Dedifferentiated amniotic fluid mesenchymal stem cell (primary cell): ENCODE data around the gene GCH1.

Experiments
- DNase-seq: peaks from one replicate; pipeline ENCODE4 v3.0.0-alpha.2; 2016; ENCODE audit errors: extremely low spot score

The GCH1 gene

GRCh38 chr14:54797986-54798385, 104.6 kb downstream of the GCH1 start:
- no peak for DNase-seq

- DNase-seq: no peak
These were observed 105.1 kb downstream of the GCH1 start for GRCh38 chr14:54797556-54797955.

GRCh38 chr14:54796961-54797360, 105.7 kb downstream of the GCH1 start:
- DNase-seq: peak; percentile 34

GRCh38 chr14:54794796-54795195, 107.8 kb downstream of the GCH1 start:
- DNase-seq: no peak

GRCh38 chr14:54794159-54794558, 108.5 kb downstream of the GCH1 start:
- DNase-seq: no peak

- DNase-seq: no peak
These were observed 110.3 kb downstream of the GCH1 start for GRCh38 chr14:54792288-54792687.
